ENCODE measurements around the gene ELOVL3.
"Not testable (repeated sequence)": the region's sequence is repeated elsewhere in the genome, so short reads cannot be mapped to it uniquely, and the experiment has no call there.

DNA sequence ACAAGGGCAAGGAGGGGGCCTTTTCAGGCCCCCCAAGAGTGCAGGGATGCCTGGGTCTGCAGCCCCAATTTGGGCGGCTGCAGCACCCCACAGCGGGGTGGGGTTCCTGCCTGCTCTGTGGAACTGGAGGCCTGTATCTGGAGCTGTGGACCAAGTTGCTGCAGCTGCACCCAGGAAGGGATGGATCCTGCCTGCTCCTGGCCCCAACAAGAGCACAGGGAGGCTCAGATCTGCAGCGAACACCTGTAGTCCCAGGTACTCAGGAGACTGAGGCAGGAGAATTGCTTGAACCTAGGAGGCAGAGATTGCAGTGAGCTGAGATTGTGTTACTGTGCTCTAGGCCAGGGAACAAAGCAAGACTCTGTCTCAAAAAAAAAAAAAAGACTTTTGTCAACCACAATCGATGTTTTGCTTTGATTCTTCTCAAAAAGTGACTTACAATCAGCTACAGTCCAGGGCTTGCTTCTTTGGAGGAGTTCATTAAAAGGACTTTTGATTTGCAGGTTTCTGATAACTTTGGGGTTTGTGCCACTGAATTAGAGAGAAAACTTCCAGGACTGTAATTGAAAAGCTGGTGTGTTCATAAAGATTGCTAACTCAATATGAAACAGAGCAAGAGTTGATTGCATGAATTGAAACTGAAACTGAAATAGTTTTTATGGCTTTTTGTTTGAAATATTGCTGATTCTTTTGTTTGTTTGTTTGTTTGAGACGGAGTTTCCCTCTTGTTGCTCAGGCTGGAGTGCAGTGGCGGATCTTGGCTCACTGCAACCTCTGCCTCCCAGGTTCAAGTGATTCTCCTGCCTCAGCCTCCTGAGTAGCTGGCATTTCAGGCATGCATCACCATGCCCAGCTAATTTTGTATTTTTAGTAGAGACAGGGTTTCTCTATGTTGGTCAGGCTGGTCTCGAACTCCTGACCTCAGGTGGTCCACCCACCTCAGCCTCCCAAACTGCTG lies 36.9 kb upstream of the ELOVL3 start:
- not testable (repeated sequence) for TF ChIP-seq CTCF (IDR thresholded peaks at IDR 0.05; ENCODE audit: low read depth, low read length); EZH2phosphoT487 (IDR thresholded peaks at IDR 0.05; ENCODE audit: low read depth)

Measured in OCI-LY3 (cell line).